Left ventricle myocardium inferior (tissue), 1 donor: ENCODE data around the gene SPG21. TPM values are rescaled to one million over a fixed set of nuclear protein-coding genes. Genes with fewer than 3 reads are reported as not detected.

Experiments used
- DNase-seq: peaks from one replicate; pipeline ENCODE4 v3.0.0-alpha.2; 2020
- H3K27ac ChIP-seq: fragments of 200-600 bp; replicated peaks from 2 replicates; pipeline ENCODE4 v1.8.0; 2021
- H3K27me3 ChIP-seq: fragments of 200-600 bp; 2 replicates; pipeline ENCODE4 v1.8.0; 2021; ENCODE audit warnings: low read depth
- H3K36me3 ChIP-seq: fragments of 200-600 bp; 2 replicates; pipeline ENCODE4 v1.8.0; 2021
- H3K4me1 ChIP-seq: fragments of 200-600 bp; 2 replicates; pipeline ENCODE4 v1.8.0; 2021
- H3K4me3 ChIP-seq: fragments of 200-600 bp; 2 replicates; pipeline ENCODE4 v1.8.0; 2021; ENCODE audit warnings: mild to moderate bottlenecking, moderate library complexity
- H3K9me3 ChIP-seq: fragments of 200-600 bp; replicated peaks from 2 replicates; pipeline ENCODE4 v1.8.0; 2021
- CTCF ChIP-seq: fragments of 200-600 bp; IDR thresholded peaks from 2 replicates; pipeline ENCODE4 v1.8.0; 2021; ENCODE audit warnings: antibody characterized with exemption, mild to moderate bottlenecking, borderline replicate concordance
- intact Hi-C: fragments of 100-400 bp; cut with micrococcal nuclease; formaldehyde crosslinking; loops from one replicate; pipeline ENCODE4 v1.11.0; 2022
- total RNA-seq: library from RNA; stranded (reverse); fragmentation: NEBNext Ultra II Directional; extraction: Animal tissue kit (Norgen Biotek cat#: 25700); gene quantifications from one replicate; pipeline ENCODE4 v1.2.1, GENCODE V29; 2021
- donor health status: DM: no; HTN: yes; CAD: no; lungs with severe emphysema.

Gene SPG21
- total RNA-seq, 1 donor from 2014 or later = 47.2 TPM

- peaks cover 97% of the 10 kb centered on the region for H3K36me3 ChIP-seq
- no peaks in the 10 kb centered on the region for H3K9me3 ChIP-seq
- H3K4me3 ChIP-seq = no peak overlapping the region
- H3K27me3 ChIP-seq = no peaks in the 10 kb centered on the region
- H3K4me1 ChIP-seq = no peaks in the 10 kb centered on the region
- TF ChIP-seq CTCF = no peak
- no peak for DNase-seq
- no peak overlapping the region for H3K27ac ChIP-seq
- intact Hi-C loops = no loop called here
Measured at GRCh38 chr15:64961013-64961412, 28.7 kb downstream of the SPG21 start.

- H3K9me3 ChIP-seq = no peaks in the 10 kb centered on the region
- no peaks in the 10 kb centered on the region for H3K27me3 ChIP-seq
- peaks cover 97% of the 10 kb centered on the region for H3K36me3 ChIP-seq
- DNase-seq = no peak
- TF ChIP-seq CTCF = no peak
- intact Hi-C loops = no loop called here
- H3K4me3 ChIP-seq = no peak overlapping the region
- no peaks in the 10 kb centered on the region for H3K4me1 ChIP-seq
- no peak overlapping the region for H3K27ac ChIP-seq
Measured at GRCh38 chr15:64960153-64960552, 29.6 kb downstream of the SPG21 start.

- no peaks in the 10 kb centered on the region for H3K4me1 ChIP-seq
- no peak for DNase-seq
- H3K27me3 ChIP-seq = no peaks in the 10 kb centered on the region
- no peak overlapping the region for H3K4me3 ChIP-seq
- TF ChIP-seq CTCF = no peak
- H3K27ac ChIP-seq = no peak overlapping the region
- no peaks in the 10 kb centered on the region for H3K9me3 ChIP-seq
- intact Hi-C loops = no loop called here
- peaks cover 89% of the 10 kb centered on the region for H3K36me3 ChIP-seq
Measured at GRCh38 chr15:64959128-64959527, 30.6 kb downstream of the SPG21 start.

GRCh38 chr15:64954395-64954794 is 35.3 kb downstream of the SPG21 start:
- no peaks in the 10 kb centered on the region for H3K9me3 ChIP-seq
- H3K4me3 ChIP-seq = no peak overlapping the region
- H3K4me1 ChIP-seq = no peaks in the 10 kb centered on the region
- H3K36me3 ChIP-seq = peaks cover 41% of the 10 kb centered on the region
- TF ChIP-seq CTCF = no peak
- intact Hi-C loops = no loop called here
- no peaks in the 10 kb centered on the region for H3K27me3 ChIP-seq
- no peak for DNase-seq
- no peak overlapping the region for H3K27ac ChIP-seq

- intact Hi-C loops = no loop called here
- no peak for TF ChIP-seq CTCF
- no peak for DNase-seq
Measured at GRCh38 chr15:64951777-64952418, 37.8 kb downstream of the SPG21 start.

More at GRCh38 chr15:64951777-64952418, 37.8 kb downstream of the SPG21 start:
- Histone ChIP-seq H3K36me3 (peaks cover 20% of the 10 kb centered on the region), H3K27me3 (no peaks in the 10 kb centered on the region), H3K9me3 (no peaks in the 10 kb centered on the region), H3K4me3 (no peak overlapping the region), H3K4me1 (no peaks in the 10 kb centered on the region), H3K27ac (no peak overlapping the region)
